ENCODE measurements around the gene CLK4.

The CLK4 gene

GRCh38 chr5:178626484-178627258 is at the start of gene CLK4:
Gene CLK4 (minus strand): TSS chr5:178627050. CDS start chr5:178623416, 3,634 bp downstream.
- peak; percentile 88 for DNase-seq (ENCODE audit: low read depth)

GRCh38 chr5:178675922-178676321 is 49.1 kb upstream of the CLK4 start:
- no peak for DNase-seq (ENCODE audit: low read depth)

GRCh38 chr5:178674334-178674733 is 47.5 kb upstream of the CLK4 start:
- no peak for DNase-seq (ENCODE audit: low read depth)

GRCh38 chr5:178673801-178674295 is 47.0 kb upstream of the CLK4 start:
- DNase-seq (ENCODE audit: low read depth), result no peak

- no peak for DNase-seq (ENCODE audit: low read depth)
Measured at GRCh38 chr5:178672630-178673029, 45.8 kb upstream of the CLK4 start.

- no peak for DNase-seq (ENCODE audit: low read depth)
Measured at GRCh38 chr5:178671602-178672144, 44.8 kb upstream of the CLK4 start.

GRCh38 chr5:178670351-178670885 is 43.6 kb upstream of the CLK4 start:
- DNase-seq (ENCODE audit: low read depth), result no peak

- DNase-seq (ENCODE audit: low read depth), result no peak
Measured at GRCh38 chr5:178668579-178668978, 41.7 kb upstream of the CLK4 start.

GRCh38 chr5:178667688-178668087 is 40.8 kb upstream of the CLK4 start:
- DNase-seq (ENCODE audit: low read depth), result no peak

- DNase-seq (ENCODE audit: low read depth), result no peak
Measured at GRCh38 chr5:178667101-178667500, 40.3 kb upstream of the CLK4 start.

- DNase-seq (ENCODE audit: low read depth), result no peak
Measured at GRCh38 chr5:178664141-178664540, 37.3 kb upstream of the CLK4 start.

GRCh38 chr5:178662541-178662860 is 35.7 kb upstream of the CLK4 start:
- no peak for DNase-seq (ENCODE audit: low read depth)

- DNase-seq (ENCODE audit: low read depth), result no peak
Measured at GRCh38 chr5:178661836-178662540, 35.1 kb upstream of the CLK4 start.

GRCh38 chr5:178651046-178651810 is 24.4 kb upstream of the CLK4 start:
- DNase-seq (ENCODE audit: low read depth), result no peak

- DNase-seq (ENCODE audit: low read depth), result no peak
Measured at GRCh38 chr5:178650214-178650613, 23.4 kb upstream of the CLK4 start.

- DNase-seq (ENCODE audit: low read depth), result no peak
Measured at GRCh38 chr5:178649580-178649979, 22.7 kb upstream of the CLK4 start.

GRCh38 chr5:178644826-178645545 is 18.1 kb upstream of the CLK4 start:
- DNase-seq (ENCODE audit: low read depth), result no peak

GRCh38 chr5:178642351-178642909 is 15.6 kb upstream of the CLK4 start:
- peak; percentile 69 for DNase-seq (ENCODE audit: low read depth)

GRCh38 chr5:178641711-178642110 is 14.9 kb upstream of the CLK4 start:
- no peak for DNase-seq (ENCODE audit: low read depth)

GRCh38 chr5:178640331-178641045 is 13.6 kb upstream of the CLK4 start:
- DNase-seq (ENCODE audit: low read depth), result no peak
